ENCODE results near the gene BBS10.
"Not testable (repeated sequence)": the region's sequence is repeated elsewhere in the genome, so short reads cannot be mapped to it uniquely, and the experiment has no call there.

The BBS10 gene

DNA sequence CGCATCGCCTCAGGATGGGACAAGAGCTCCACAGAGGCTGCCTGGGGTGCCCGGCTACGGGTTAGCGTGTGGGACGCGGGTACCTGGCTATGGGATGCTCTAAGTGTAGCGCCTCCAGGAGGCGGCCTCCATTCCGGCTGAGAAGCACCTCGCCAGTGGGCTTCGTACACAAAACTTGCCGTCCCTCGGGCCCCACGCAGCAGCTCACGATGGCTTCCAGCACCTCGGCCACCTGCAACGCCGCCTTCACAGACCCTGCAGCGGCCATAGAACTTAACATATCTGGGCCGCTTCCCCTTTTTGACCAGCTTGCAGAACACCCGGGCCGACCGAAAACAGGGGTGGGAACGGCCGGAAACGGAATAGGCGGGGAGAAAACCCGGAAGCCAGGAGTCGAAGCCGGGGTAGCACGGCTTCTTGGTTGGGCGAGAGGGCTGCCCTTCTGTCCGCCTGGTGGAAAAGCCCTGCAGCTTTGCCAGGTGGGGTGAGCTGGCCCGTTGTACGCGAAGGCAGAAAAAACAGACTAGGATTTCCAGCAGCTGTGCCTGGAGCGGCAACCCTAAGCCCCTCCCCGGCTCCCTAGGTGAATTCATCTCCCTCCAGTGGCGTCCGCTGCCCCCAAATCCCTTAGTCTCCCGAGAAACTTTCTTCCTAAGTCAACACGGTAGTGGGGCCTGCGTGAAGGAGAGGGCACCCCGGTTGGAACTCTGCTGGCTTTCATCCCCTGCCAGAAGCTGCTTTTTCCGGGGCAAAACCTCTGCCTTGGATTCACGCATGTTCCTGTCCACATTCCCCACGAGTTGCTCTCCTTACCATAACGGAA, at the start of gene BBS10:
TSS of gene BBS10 (minus strand) at position 337 of the 823 bp plus-strand sequence. CDS start at position 280, 57 bp downstream.
- peak; percentile 86 for DNase-seq

- DNase-seq, result no peak
Observed at GRCh38 chr12:76391461-76391860, 43.2 kb upstream of the BBS10 start.

DNA sequence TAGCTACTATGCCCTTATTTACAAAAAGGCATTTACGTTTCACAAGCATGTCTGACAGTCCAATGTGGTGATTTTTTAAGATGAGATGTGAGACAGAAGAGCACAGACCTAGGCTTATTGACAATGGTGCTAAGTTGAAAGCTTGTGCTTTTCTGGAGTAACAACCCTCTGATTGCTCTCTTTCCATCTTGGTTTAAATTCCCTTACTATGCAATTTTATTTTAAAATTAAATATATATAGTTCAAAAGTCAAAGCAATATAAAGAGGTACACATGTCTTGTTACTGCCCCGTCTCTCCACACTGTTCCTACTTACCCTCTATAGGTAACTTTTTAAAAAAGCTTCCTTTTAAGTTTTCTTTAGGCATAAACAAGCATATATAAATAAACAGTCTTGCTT, 39.4 kb upstream of the BBS10 start:
- no peak for DNase-seq

DNA sequence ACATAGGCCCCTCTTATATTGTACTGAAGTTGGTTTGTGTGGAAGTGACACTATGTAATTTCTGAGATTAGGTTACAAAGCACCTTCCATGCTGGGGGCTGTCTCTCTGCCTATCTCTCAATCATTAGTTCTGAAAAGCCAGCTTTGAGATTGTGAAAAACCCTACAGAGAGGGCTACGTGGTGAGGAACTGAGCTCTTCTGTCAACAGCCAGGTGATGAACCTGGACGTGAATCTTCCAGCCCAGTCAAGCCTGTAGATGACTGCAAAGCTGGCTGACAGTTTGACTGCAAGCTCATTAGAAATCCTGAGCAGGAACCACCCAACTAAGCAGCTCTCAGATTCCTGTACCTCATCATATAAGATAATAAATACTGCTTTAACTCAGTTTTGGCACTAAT, 36.3 kb upstream of the BBS10 start:
- no peak for DNase-seq

GRCh38 chr12:76383988-76384387, 35.8 kb upstream of the BBS10 start:
- no peak for DNase-seq

DNA sequence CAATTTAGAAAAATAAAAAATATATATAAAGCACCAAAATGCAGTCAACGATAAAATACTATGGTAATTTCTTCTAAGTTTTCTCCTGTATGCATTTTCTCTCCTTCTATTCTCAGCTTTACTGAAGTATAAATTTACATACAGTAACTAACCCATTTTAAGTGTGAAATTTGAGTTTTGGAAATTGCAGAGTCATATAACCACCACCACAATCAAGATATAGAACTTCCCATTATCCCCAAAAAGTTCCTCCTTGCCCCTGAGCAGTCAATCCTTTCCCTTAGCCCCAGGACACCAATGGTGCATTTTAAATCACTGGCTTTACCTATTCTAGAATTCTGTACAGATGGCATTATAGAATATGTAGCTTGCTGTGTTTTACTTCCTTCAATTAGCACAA, 31.0 kb upstream of the BBS10 start:
- DNase-seq, result no peak

GRCh38 chr12:76376876-76377275, 28.7 kb upstream of the BBS10 start:
- DNase-seq, result not testable (repeated sequence)

DNA sequence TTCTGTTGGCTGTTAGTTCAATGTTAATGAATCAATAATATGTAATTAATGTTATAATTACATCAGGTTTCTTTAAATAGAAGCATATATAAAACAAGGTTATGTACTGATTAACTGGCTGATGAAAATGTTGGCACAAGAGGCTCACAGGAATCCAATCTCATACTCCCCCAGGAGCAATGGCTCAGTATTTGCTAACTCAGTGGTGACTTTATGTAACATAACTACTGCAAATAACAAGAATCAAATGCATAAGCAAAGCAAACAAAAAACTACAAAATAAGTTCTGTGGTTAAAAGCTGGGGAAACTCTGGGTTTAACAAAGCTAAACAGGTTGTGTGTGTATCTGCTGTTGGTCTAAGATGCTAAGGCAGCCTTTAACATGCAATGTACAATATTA, 27.7 kb upstream of the BBS10 start:
- DNase-seq, result no peak

DNA sequence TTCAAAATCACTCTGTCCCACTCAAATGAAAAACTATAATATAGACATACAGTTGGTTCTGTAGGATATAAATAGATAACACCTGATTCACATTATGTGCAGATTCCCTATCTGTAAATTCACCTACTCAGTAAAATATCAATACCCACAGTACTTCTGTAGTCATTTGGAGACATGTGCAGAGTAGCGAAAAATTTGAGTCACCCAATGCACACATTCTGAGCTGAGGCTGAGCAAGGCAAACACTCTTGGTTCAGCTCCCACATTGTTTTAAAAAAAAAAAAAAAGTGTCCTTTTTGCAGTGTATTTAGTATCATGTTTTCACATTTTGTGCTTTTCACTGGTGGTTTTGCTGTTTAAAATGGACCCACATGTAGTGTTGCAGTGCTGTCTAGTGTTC, 27.3 kb upstream of the BBS10 start:
- no peak for DNase-seq

DNA sequence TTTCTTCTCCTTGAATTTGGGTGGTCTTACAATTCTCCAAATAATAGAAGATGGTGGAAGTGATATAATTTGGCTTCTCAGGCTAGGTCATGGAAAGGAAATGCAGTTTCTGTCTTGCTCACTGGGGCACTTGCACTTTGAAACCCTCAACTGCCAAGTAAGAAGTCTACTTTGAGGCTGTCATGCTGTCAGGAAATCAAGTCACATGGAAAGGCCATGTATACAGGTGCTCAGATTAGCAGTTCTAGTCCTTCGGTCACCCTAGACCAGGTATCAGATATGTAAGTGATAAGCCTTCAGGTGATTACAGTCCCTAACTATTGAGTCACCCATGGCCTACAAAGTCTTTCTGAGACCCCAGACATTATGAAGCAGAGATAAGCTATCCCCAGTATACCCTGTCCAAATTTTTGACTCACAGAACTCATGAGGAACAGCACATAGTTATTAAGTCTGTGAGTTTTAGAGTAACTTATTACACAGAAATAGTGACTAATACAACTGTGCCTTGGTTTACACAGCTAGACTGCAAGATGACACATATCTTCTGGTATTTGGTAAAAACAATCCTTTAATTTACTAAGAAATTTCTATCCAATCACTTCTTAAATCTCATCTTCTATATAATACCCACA, 26.3 kb upstream of the BBS10 start:
- DNase-seq, result no peak

GRCh38 chr12:76368230-76368629, 20.0 kb upstream of the BBS10 start:
- no peak for DNase-seq

- DNase-seq, result no peak
Observed at GRCh38 chr12:76366163-76366562, 17.9 kb upstream of the BBS10 start.

DNA sequence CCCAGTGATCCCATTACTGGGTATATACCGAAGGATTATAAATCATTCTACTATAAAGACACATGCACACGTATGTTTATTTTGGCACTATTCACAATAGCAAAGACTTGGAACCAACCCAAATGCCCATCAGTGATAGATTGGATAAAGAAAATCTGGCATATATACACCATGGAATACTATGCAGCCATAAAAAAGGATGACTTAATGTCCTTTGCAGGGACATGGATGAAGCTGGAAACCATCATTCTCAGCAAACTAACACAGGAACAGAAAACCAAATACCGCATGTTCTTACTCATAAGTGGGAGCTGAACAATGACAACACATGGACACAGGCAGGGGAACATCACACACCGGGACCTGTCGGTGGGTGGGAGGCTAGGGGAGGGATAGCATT, 15.9 kb upstream of the BBS10 start:
- not testable (repeated sequence) for DNase-seq

DNA sequence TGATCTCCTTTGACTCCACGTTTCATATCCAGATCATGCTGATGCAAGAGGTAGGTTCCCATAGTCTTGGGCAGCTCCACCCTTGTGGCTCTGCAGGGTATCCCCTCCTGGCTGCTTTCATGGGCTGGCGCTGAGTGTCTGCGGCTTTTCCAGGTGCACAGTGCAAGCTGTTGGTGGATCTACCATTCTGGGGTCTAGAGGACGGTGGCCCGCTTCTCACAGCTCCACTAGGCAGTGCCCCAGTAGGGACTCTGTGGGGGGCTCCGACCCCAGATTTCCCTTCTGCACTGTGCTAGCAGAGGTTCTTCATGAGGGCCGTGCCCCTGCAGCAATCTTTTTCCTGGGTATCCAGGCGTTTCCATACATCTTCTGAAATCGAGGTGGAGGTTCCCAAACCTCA, 12.1 kb upstream of the BBS10 start:
- no peak for DNase-seq

- no peak for DNase-seq
Observed at GRCh38 chr12:76356071-76356470, 7.9 kb upstream of the BBS10 start.

DNA sequence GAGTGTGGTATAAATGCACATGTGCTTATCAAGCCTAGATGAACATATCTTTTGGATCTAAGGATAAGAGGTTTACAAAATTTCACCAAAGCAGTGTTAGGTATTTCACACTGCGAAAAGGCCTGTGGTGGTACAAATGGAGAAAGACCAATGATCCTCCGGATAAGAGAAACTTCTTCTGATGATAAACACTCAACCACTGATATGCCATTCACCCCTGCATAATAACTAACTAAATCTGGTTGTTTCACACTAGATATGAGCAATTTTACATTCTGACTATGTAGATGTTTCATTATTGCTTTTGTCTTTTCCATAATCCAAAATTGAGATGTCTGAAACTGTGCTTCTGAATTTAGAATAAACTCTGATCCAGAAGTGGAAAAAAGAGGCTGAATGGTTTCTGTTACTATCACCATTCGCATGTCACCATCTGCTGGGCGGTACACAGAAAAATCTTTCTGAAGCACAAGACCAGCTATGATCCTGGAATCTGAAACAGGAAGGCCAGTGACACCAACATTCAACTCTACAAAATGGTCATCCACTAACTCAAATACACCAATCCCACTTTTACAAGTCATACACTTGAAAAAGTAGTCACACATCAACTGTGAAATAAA, 1.3 kb downstream of the BBS10 start:
- DNase-seq, result no peak

GRCh38 chr12:76346236-76346635, 2.0 kb downstream of the BBS10 start:
- no peak for DNase-seq

GRCh38 chr12:76345569-76345968, 2.6 kb downstream of the BBS10 start:
- no peak for DNase-seq

GRCh38 chr12:76341436-76342030, 6.7 kb downstream of the BBS10 start:
- no peak for DNase-seq

DNA sequence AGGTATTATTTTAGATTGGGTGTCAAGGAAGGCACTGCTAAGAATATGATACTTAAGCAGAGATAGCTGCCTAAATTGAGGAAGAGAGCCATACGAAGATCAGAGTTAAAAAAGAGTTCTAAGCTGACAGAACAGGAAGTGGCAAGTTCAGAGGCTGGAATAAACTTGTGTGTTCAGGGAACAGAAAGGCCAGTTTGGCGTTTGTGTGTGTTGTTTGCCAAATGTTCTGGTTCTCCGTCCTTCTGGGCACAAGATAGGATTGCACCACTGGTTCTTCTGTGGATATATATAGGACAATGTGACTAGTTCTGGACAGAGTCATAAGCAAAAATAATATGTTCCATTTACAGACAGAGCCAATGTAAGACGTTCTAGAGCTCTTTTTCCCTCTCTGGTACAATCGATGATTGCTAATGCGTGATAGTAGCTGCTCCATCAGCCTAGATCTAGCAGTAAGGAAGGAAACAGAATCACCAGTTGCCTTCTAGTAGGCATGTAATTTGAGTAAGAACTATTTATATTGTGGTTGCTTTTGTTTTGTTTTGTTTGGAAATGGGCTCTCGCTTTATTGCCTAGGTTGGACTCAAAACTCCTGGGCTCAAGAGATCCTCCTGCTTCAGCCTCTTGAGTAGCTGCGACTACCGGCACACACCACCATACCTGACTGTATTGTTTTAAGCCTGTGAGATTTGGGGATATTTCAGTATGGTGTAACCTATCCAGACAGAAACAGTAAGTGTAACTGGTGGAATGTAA, 7.4 kb downstream of the BBS10 start:
- no peak for DNase-seq

DNA sequence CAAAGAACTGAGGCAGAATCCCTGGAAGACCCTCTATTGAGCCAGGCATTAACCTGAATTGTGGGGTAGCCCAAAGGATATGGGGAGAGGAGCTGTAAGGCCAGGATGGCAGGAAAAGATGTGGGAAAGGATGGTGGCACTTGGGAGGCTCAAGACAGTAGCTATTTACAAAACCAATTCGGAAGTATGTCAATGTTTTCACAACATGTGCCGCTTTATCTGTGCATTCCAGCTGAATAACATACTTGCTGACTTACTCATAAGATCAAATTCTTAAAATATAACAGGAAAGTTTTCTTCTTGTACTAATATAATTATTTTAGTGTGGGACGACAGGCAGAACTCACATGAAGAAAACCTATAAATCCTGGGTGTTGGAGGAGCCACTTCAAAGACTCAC, 10.6 kb downstream of the BBS10 start:
- no peak for DNase-seq

DNA sequence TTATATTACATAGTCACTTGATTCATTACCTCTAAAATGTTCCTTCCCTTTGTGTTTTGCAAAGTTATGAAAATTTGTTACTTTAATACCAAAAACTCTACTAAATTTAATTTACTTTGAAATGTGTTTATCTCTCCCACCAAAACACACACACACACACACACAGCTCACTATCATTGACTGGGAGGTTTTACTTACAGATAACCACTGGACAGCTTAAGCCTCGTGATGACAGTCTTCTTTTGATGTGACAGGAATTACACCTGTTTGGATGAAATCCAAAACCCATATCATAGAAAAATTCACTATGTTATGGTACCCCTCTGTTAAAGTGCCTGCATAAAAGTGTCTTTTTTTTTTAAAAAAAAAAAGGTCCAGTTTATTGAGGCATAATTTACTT, 15.6 kb downstream of the BBS10 start:
- no peak for DNase-seq

DNA sequence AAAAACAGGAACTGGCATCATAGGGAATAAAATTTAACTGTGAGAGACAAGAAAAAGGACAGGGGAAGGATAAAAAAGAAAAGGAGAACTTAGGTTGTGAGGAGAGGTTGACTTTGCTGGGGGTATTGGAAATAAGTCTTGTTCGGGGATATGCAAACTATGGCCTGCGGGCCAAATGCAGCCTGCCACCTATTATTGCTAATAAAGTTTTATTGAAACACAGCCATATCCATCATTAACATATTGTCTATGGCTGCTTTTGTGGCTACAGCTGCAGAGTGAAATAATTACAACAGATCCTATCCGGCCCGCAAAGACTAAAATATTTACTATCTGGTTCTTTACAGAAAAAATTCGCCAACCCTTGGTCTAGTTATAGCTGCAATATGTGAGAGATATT, 18.6 kb downstream of the BBS10 start:
- no peak for DNase-seq
